Measurements from ENCODE around the gene MANSC1.

Gene MANSC1

GRCh38 chr12:12349711-12350665 lies at the start of gene MANSC1:
TSS of gene MANSC1 (minus strand) at chr12:12350242. CDS start at chr12:12343314, 6,928 bp downstream.
- DNase-seq (ENCODE audit: low read depth in 2 of 2) = no peak

- no peak for DNase-seq (ENCODE audit: low read depth in 2 of 2)
Measured at GRCh38 chr12:12399161-12399560, 49.1 kb upstream of the MANSC1 start.

- peak; percentile 93 to 94 for DNase-seq (ENCODE audit: low read depth in 2 of 2)
Measured at GRCh38 chr12:12398026-12398859, 48.2 kb upstream of the MANSC1 start.

- DNase-seq (ENCODE audit: low read depth in 2 of 2) = no peak
Measured at GRCh38 chr12:12397184-12397583, 47.1 kb upstream of the MANSC1 start.

GRCh38 chr12:12396694-12397093 lies 46.7 kb upstream of the MANSC1 start:
- DNase-seq (ENCODE audit: low read depth in 2 of 2) = no peak

- no peak for DNase-seq (ENCODE audit: low read depth in 2 of 2)
Measured at GRCh38 chr12:12393171-12393570, 43.1 kb upstream of the MANSC1 start.

- DNase-seq (ENCODE audit: low read depth in 2 of 2) = no peak
Measured at GRCh38 chr12:12392413-12392812, 42.4 kb upstream of the MANSC1 start.

- DNase-seq (ENCODE audit: low read depth in 2 of 2) = peak; percentile 33 to 34
Measured at GRCh38 chr12:12387501-12387900, 37.5 kb upstream of the MANSC1 start.

- no peak for DNase-seq (ENCODE audit: low read depth in 2 of 2)
Measured at GRCh38 chr12:12384571-12385340, 34.7 kb upstream of the MANSC1 start.

GRCh38 chr12:12381982-12382381 lies 31.9 kb upstream of the MANSC1 start:
- DNase-seq (ENCODE audit: low read depth in 2 of 2) = no peak

GRCh38 chr12:12380949-12381593 lies 31.0 kb upstream of the MANSC1 start:
- DNase-seq (ENCODE audit: low read depth in 2 of 2) = no peak

GRCh38 chr12:12379831-12380730 lies 30.0 kb upstream of the MANSC1 start:
- no peak for DNase-seq (ENCODE audit: low read depth in 2 of 2)

- no peak for DNase-seq (ENCODE audit: low read depth in 2 of 2)
Measured at GRCh38 chr12:12378616-12379015, 28.6 kb upstream of the MANSC1 start.

- DNase-seq (ENCODE audit: low read depth in 2 of 2) = peak; percentile 47 to 48
Measured at GRCh38 chr12:12376646-12377448, 26.8 kb upstream of the MANSC1 start.

GRCh38 chr12:12372946-12373722 lies 23.1 kb upstream of the MANSC1 start:
- no peak for DNase-seq (ENCODE audit: low read depth in 2 of 2)

- no peak for DNase-seq (ENCODE audit: low read depth in 2 of 2)
Measured at GRCh38 chr12:12367482-12367998, 17.5 kb upstream of the MANSC1 start.

- no peak for DNase-seq (ENCODE audit: low read depth in 2 of 2)
Measured at GRCh38 chr12:12366701-12367481, 16.8 kb upstream of the MANSC1 start.
